Neutrophil (primary cell): ENCODE data around the gene TUBB1.

Source experiments
- H3K27ac ChIP-seq: fragments of 200-600 bp; sonication (generic); 2 replicates; pipeline ENCODE4 v1.5.1; 2016; ENCODE audit warnings: mild to moderate bottlenecking, moderate library complexity
- H3K27me3 ChIP-seq: fragments of 200-600 bp; sonication (generic); 2 replicates; pipeline ENCODE4 v1.6.0; 2016; ENCODE audit warnings: mild to moderate bottlenecking
- H3K36me3 ChIP-seq: fragments of 200-600 bp; sonication (generic); 2 replicates; pipeline ENCODE4 v1.5.1; 2017
- H3K4me1 ChIP-seq, 2 experiments: fragments of 200-600 bp in 1 of 2; sonication (generic) in 1 of 2; 1 replicate in 1 of 2; 2 replicates in 1 of 2; pipeline versions ENCODE4 v1.5.1 to v1.6.1; 2013 to 2016; ENCODE audit warnings: low read depth in 1 of 2, low read length in 1 of 2, mild to moderate bottlenecking in 1 of 2, moderate library complexity in 1 of 2; ENCODE audit not compliant: control insufficient read depth in 1 of 2, insufficient read depth in 1 of 2
- H3K4me3 ChIP-seq, 2 experiments: fragments of 200-600 bp in 1 of 2; sonication (generic) in 1 of 2; 1 replicate in 1 of 2; 2 replicates in 1 of 2; pipeline ENCODE4 v1.5.1; 2013 to 2016; ENCODE audit warnings: low read depth in 1 of 2, low read length in 1 of 2, mild to moderate bottlenecking in 1 of 2, moderate library complexity in 1 of 2
- H3K9me3 ChIP-seq: fragments of 200-600 bp; sonication (generic); 2 replicates; pipeline ENCODE4 v1.5.1; 2016
- TF ChIP-seq, protein P1 (sequence below): fragments of 200-600 bp; sonication (generic); IDR thresholded peaks from 2 replicates; pipeline ENCODE4 v1.5.1; 2016; ENCODE audit warnings: antibody characterized with exemption

The TUBB1 gene

DNA sequence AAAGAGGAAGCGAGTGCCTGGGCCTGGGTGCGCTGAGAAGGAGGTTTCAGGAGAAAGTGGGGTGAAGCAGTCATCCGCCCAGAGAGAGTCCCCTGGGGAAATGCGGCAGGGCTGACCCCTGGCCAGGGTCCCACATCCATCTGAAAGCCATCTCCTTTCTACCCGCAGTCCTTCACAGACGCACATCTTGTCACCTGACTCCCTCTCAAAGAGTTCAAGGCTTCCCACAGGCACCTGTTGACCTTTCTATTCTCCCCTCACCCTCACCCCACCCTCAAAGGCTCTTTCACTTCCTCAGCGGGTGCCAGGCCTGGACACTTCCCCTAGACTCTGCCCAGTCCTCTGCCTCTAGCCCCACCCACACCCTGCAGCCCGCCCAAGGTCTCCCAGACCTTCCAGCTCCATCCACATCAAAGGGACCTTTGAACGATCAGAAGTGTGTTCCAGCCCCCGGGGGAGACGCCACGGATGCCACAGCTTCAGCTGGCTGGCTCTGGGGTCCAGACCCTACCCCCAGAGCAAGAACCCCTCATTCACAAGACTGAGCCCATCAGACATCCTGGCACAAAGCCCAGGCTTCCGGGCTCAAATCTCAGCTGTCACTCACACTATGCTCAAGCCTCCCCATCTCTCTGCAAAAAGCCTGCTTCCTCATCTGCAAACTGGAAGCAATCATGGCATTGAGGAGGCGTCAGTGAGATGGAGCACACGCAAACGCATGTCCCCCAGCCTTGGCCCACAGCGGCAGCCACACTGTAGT, 14.3 kb upstream of the TUBB1 start:
- TF ChIP-seq, protein P1, sequence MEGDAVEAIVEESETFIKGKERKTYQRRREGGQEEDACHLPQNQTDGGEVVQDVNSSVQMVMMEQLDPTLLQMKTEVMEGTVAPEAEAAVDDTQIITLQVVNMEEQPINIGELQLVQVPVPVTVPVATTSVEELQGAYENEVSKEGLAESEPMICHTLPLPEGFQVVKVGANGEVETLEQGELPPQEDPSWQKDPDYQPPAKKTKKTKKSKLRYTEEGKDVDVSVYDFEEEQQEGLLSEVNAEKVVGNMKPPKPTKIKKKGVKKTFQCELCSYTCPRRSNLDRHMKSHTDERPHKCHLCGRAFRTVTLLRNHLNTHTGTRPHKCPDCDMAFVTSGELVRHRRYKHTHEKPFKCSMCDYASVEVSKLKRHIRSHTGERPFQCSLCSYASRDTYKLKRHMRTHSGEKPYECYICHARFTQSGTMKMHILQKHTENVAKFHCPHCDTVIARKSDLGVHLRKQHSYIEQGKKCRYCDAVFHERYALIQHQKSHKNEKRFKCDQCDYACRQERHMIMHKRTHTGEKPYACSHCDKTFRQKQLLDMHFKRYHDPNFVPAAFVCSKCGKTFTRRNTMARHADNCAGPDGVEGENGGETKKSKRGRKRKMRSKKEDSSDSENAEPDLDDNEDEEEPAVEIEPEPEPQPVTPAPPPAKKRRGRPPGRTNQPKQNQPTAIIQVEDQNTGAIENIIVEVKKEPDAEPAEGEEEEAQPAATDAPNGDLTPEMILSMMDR: no peak
- H3K27me3 ChIP-seq: no peaks in the 10 kb centered on the region
- H3K4me1 ChIP-seq: peaks cover 46 to 56% of the 10 kb centered on the region in 2 experiments
- H3K36me3 ChIP-seq: peaks cover 44% of the 10 kb centered on the region
- H3K4me3 ChIP-seq: peak overlapping the region; percentile 86 to 88
- H3K27ac ChIP-seq: peak overlapping the region; percentile 97
- no peaks in the 10 kb centered on the region for H3K9me3 ChIP-seq

DNA sequence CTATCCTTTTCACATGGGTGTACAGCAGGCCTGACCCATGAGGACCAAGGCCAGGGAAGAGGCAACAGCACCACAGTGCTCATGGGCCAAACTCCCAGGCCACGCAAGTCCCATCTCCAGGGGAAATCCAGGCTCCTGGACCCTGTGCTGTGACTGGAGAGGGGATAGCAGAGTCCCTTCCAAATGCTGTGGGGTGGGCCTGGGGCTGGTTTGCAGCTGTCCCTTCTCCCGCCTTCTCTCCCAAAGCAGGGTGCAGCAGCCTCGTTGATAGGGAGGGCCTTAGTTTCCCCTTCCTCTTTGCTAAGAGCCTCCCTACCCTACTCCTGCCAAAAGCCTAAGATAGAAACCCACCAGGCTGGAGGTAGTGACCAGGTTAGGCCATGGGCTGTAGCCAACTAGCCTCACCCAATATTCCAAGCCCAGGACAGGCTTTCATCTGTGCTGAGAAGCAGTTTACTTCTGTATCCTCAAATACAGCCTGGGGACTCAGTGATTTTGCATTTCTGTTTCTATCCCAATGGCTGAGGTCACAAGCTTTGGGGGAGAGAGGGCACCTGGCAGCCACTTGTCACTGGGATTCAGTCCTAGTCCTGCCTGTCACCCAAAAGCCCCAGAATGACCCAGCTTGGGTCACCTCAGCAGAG, 13.6 kb upstream of the TUBB1 start:
- Histone ChIP-seq H3K4me3 (peak overlapping the region; percentile 86 to 88), H3K36me3 (peaks cover 37% of the 10 kb centered on the region)

DNA sequence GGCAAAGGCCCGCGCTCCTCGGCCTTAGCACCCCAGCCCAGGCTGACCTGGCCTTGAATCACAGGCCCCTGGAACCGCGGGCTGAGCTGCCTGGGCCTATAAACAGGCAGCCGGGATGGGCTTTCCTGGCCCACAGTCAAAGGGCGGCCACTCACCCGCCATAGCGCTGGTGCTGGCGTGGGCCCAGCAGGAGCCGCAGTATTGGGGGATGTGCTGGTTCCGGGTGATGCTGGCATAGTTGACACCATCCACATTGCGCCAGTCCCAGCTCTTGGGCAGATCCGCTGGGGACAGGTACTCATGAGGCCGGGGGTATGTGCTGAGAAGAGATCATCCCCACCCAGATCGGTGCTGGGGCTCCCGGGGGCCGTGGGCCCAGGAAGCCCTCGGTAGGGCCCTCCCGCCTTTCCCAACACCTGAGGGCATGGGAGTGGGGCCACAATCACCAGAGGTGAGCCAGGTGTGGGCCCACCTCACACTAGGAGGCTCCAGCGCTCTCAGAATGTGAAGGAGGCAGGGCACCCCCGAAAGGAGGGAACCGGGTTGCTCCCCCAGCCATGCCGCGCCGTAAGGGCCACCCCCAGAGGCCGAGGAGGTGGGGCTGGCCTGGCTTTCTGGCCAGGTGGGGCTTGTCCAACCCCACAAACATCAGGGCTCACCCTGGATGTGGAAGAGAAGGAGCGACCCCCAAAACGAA, 12.9 kb upstream of the TUBB1 start:
- no peaks in the 10 kb centered on the region for H3K27me3 ChIP-seq
- no peaks in the 10 kb centered on the region for H3K9me3 ChIP-seq
- H3K4me3 ChIP-seq: peak overlapping the region; percentile 86 to 88
- TF ChIP-seq, protein P1: no peak
- peak overlapping the region; percentile 97 for H3K27ac ChIP-seq
- H3K4me1 ChIP-seq: peaks cover 46 to 56% of the 10 kb centered on the region in 2 experiments
- peaks cover 30% of the 10 kb centered on the region for H3K36me3 ChIP-seq

More for the DNA sequence above, 13.6 kb upstream of the TUBB1 start:
- Histone ChIP-seq H3K4me1 (peaks cover 46 to 56% of the 10 kb centered on the region in 2 experiments), H3K9me3 (no peaks in the 10 kb centered on the region), H3K27ac (peak overlapping the region; percentile 97), H3K27me3 (no peaks in the 10 kb centered on the region)
- TF ChIP-seq, protein P1: no peak

DNA sequence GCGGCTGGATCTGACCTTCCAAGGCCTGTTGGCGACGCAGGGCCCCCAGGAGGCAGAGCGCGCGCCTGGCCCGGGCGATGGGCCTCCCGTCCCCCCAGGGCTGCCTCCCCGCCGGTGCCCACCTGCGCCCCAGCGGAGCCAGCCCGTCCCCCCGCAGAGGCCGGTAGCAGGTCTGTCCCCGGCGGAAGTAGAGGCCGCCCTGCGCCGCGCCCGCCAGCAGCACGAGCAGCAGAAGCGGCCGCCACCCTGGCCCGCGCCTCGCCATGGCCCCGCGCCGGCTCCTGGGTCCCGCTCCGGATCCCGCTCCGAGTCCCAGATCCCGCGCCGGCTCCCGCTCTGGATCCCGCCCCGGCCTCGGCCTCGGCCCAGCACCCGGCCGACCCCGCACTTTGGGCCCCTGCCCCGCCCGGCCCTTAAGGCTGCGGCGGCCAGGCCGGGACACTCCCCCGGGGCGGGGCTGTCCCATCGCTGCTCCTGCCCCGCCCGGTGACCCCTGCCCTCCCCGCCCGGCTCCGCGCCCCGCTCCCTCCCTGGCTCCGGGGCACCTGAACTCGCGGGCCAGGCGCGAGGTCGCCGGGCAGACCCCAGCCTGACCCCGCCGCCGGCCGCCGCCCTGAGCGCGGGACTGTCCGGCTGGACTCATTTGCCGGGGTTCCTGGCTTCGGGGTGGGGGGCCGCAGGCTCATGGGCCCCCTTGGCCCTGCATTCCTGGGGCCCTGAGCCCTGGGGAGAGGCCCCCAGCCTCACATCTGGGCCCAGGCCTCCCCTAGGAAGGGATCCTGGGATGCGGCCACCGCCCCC, 12.2 kb upstream of the TUBB1 start, which contains the start of gene CTSZ:
CTSZ (minus strand) TSS at position 391 of the 801 bp plus-strand sequence; CDS start at position 265, 126 bp downstream.
- Histone ChIP-seq H3K27me3 (no peaks in the 10 kb centered on the region), H3K27ac (peak within 1 kb of the TSS; percentile 97), H3K4me3 (peak within 1 kb of the TSS; percentile 86 to 88), H3K36me3 (peaks cover 23% of the 10 kb centered on the region), H3K4me1 (peaks cover 46 to 56% of the 10 kb centered on the region in 2 experiments), H3K9me3 (no peaks in the 10 kb centered on the region)
- TF ChIP-seq, protein P1: no peak
